GM12892 (cell line): ENCODE results near the gene RNF43.

ENCODE experiments used
- POLR2A ChIP-seq: IDR thresholded peaks from 2 replicates; pipeline ENCODE4 v1.6.1; 2011; ENCODE audit warnings: low read depth, low read length, control low read depth
- POLR2AphosphoS5 ChIP-seq: IDR thresholded peaks from 2 replicates; pipeline ENCODE4 v1.6.1; 2011; ENCODE audit warnings: low read depth, low read length, control low read depth
- TAF1 ChIP-seq: IDR thresholded peaks from 2 replicates; pipeline ENCODE4 v1.6.1; 2011; ENCODE audit warnings: low read depth, mild to moderate bottlenecking, control low read depth, low read length, borderline replicate concordance

DNA sequence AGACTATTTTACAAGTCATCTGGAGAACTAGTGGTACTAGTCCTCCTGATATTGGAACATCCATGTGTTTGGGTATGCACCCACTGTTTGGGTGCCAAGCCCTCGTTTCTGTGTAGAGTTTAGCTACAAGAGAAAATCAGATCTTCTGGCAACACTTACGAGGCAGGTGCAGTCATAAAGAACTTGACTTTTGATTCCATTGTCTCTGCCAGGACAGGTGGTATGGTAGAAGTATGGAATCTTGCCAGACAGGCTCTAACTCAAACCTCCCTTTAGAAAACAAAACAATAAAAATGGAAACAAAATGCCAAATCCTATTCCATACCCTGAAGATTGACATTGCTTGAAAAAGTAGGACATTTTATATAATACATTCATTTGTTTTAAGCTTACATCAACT is 16.0 kb downstream of the RNF43 start:
- TF ChIP-seq POLR2A (no peak), TAF1 (no peak), POLR2AphosphoS5 (no peak)
